Fibroblast of lung (primary cell): ENCODE data around the gene TBC1D23. TPM values are rescaled to one million over a fixed set of nuclear protein-coding genes. Genes with fewer than 3 reads are reported as not detected.

ENCODE experiments used
- DNase-seq, 2 donors: peaks; one replicate each; pipeline versions ENCODE4 v3.0.0 to v3.0.0-alpha.2; 2010; ENCODE audit warnings: low read depth in 2 of 2
- H2AFZ ChIP-seq: 2 replicates; pipeline ENCODE4 v1.5.1; 2012; ENCODE audit warnings: low read length, control low read depth, inconsistent platforms
- H3K27ac ChIP-seq: 2 replicates; pipeline ENCODE4 v1.5.1; 2011; ENCODE audit warnings: low read length, control low read depth; ENCODE audit not compliant: insufficient read depth
- H3K27me3 ChIP-seq: 2 replicates; pipeline ENCODE4 v1.5.1; 2011; ENCODE audit warnings: mild to moderate bottlenecking, low read length; ENCODE audit not compliant: control insufficient read depth, insufficient read depth
- H3K36me3 ChIP-seq: 2 replicates; pipeline ENCODE4 v1.5.1; 2011; ENCODE audit warnings: low read length; ENCODE audit not compliant: control insufficient read depth, insufficient read depth
- H3K4me1 ChIP-seq: 2 replicates; pipeline ENCODE4 v1.5.1; 2011; ENCODE audit warnings: low read length; ENCODE audit not compliant: control insufficient read depth, insufficient read depth; ENCODE audit errors: extremely low read depth
- H3K4me2 ChIP-seq: 2 replicates; pipeline ENCODE4 v1.5.1; 2011; ENCODE audit warnings: low read length, control low read depth; ENCODE audit not compliant: insufficient read depth; ENCODE audit errors: extremely low read depth
- H3K4me3 ChIP-seq, 4 experiments: fragments of 200-600 bp in 1 of 4; sonication (generic) in 1 of 4; replicated peaks in 1 of 4; 2 replicates each; pipeline ENCODE4 v1.5.1; 2011 to 2016; ENCODE audit warnings: low read length in 4 of 4, low read depth in 3 of 4, mild to moderate bottlenecking in 3 of 4, control low read depth in 2 of 4, inconsistent platforms in 1 of 4, mixed read lengths in 1 of 4; ENCODE audit not compliant: insufficient read depth in 1 of 4; ENCODE audit errors: control extremely low read depth in 1 of 4
- H3K79me2 ChIP-seq: 2 replicates; pipeline ENCODE4 v1.5.1; 2012; ENCODE audit warnings: mild to moderate bottlenecking, low read length, inconsistent platforms; ENCODE audit not compliant: control insufficient read depth, insufficient read depth
- H3K9ac ChIP-seq: 2 replicates; pipeline ENCODE4 v1.5.1; 2011; ENCODE audit warnings: mild to moderate bottlenecking, low read length, control low read depth; ENCODE audit not compliant: insufficient read depth
- H3K9me3 ChIP-seq: 2 replicates; pipeline ENCODE4 v1.5.1; 2012; ENCODE audit warnings: low read depth, low read length; ENCODE audit not compliant: control insufficient read depth, insufficient read depth
- H4K20me1 ChIP-seq: 2 replicates; pipeline ENCODE4 v1.5.1; 2011; ENCODE audit warnings: low read length; ENCODE audit not compliant: control insufficient read depth, insufficient read depth; ENCODE audit errors: extremely low read depth
- CTCF ChIP-seq, 2 donors: IDR thresholded peaks in 1 of 2; conservative IDR thresholded peaks in 1 of 2; 1 replicate in 1 of 2; 2 replicates in 1 of 2; pipeline ENCODE4 v1.5.1; 2011 to 2012; ENCODE audit warnings: low read length in 2 of 2, control low read depth in 1 of 2, inconsistent platforms in 1 of 2, low read depth in 1 of 2, mild to moderate bottlenecking in 1 of 2
- EZH2 ChIP-seq: IDR thresholded peaks from 2 replicates; pipeline ENCODE4 v1.5.1; 2012; ENCODE audit warnings: low read length, control low read depth, mild to moderate bottlenecking; ENCODE audit errors: missing control alignments
- polyA plus RNA-seq, 2 donors: library from polyadenylated mRNA; depleted of rRNA in 1 of 2; stranded (reverse) in 1 of 2; unstranded in 1 of 2; fragments of >200 nt; gene quantifications; 2 replicates each; pipeline ENCODE4 v1.2.1, GENCODE V29; 2011 to 2012; ENCODE audit warnings: missing spikeins in 1 of 2
- total RNA-seq: library from RNA; depleted of rRNA; stranded (reverse); fragments of >200 nt; gene quantifications from 2 replicates; pipeline ENCODE4 v1.2.1, GENCODE V29; 2014

Gene TBC1D23
- total and polyA plus RNA-seq, 2 donors (not counting 1 experiment from before 2014, with no cell fraction given), result 54.9 to 121 TPM

GRCh38 chr3:100225883-100226282 lies 34.9 kb upstream of the TBC1D23 start:
- Histone ChIP-seq H3K4me3 (no peak overlapping the region), H3K9ac (no peak overlapping the region), H3K9me3 (no peaks in the 10 kb centered on the region), H3K36me3 (no peaks in the 10 kb centered on the region), H3K27ac (no peak overlapping the region), H3K4me2 (no peak overlapping the region), H3K4me1 (peaks cover 7% of the 10 kb centered on the region), H4K20me1 (no peaks in the 10 kb centered on the region), H3K79me2 (no peaks in the 10 kb centered on the region), H3K27me3 (no peaks in the 10 kb centered on the region), H2AFZ (no peak overlapping the region)
- no peak for DNase-seq
- TF ChIP-seq CTCF (conservative IDR thresholded peaks at IDR 0.05 in 1 of 2, IDR thresholded peaks at IDR 0.05 in 1 of 2; ENCODE audit: low read depth in 1 of 2, low read length in 2 of 2) (no peak), EZH2 (no peak)

- H3K4me2 ChIP-seq, result peak overlapping the region; percentile 30
- no peak overlapping the region for H3K9ac ChIP-seq
- H3K27ac ChIP-seq, result peak overlapping the region; percentile 66
- H3K79me2 ChIP-seq, result no peaks in the 10 kb centered on the region
- no peaks in the 10 kb centered on the region for H3K9me3 ChIP-seq
- H2AFZ ChIP-seq, result no peak overlapping the region
- no peak overlapping the region for H3K4me3 ChIP-seq
- TF ChIP-seq EZH2 (no peak), CTCF (conservative IDR thresholded peaks at IDR 0.05 in 1 of 2, IDR thresholded peaks at IDR 0.05 in 1 of 2; ENCODE audit: low read depth in 1 of 2, low read length in 2 of 2) (no peak)
- H3K36me3 ChIP-seq, result no peaks in the 10 kb centered on the region
- H4K20me1 ChIP-seq, result no peaks in the 10 kb centered on the region
- H3K27me3 ChIP-seq, result no peaks in the 10 kb centered on the region
- peaks cover 10% of the 10 kb centered on the region for H3K4me1 ChIP-seq
- peak; percentile 40 to 71 for DNase-seq
These were observed 33.9 kb upstream of the TBC1D23 start for GRCh38 chr3:100226712-100227429.

DNA sequence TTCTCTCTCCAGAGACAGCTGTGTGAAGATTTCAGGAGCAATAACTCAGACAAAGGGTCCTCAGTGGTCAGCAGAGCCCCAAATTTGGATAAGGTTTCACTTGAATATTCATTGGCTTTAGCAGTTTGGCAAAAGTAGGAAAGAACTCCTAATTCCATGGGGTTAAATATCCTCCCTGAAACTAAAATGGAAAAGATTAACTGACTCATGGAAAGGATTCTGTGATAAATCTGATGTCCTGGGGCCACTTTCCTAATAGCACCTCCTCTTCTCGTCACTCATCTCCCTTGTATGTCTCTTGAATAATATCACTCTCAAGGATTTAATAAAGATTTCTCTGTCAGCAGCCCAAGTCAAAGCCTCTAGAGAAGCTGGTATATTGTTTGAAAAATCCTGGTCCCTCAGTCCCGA lies 33.3 kb upstream of the TBC1D23 start:
- Histone ChIP-seq H3K4me2 (no peak overlapping the region), H3K79me2 (no peaks in the 10 kb centered on the region), H3K4me3 (no peak overlapping the region), H3K9me3 (no peaks in the 10 kb centered on the region), H2AFZ (no peak overlapping the region), H3K27ac (peak overlapping the region; percentile 66), H3K4me1 (peaks cover 10% of the 10 kb centered on the region), H3K27me3 (no peaks in the 10 kb centered on the region), H4K20me1 (no peaks in the 10 kb centered on the region), H3K36me3 (no peaks in the 10 kb centered on the region), H3K9ac (no peak overlapping the region)
- TF ChIP-seq EZH2 (no peak), CTCF (conservative IDR thresholded peaks at IDR 0.05 in 1 of 2, IDR thresholded peaks at IDR 0.05 in 1 of 2; ENCODE audit: low read depth in 1 of 2, low read length in 2 of 2) (no peak)
- no peak for DNase-seq
